ENCODE measurements around the gene SIMC1. TPM values are rescaled to one million over a fixed set of nuclear protein-coding genes. Genes with fewer than 3 reads are reported as not detected.

The SIMC1 gene
- total RNA-seq, 1 experiment from 2014 or later = 17.7 TPM

- H3K27ac ChIP-seq (ENCODE audit: insufficient read length, low read depth, low read length) = no peak within 1 kb of the TSS
- H3K27me3 ChIP-seq (ENCODE audit: insufficient read depth, low read length) = peaks cover 11% of the 10 kb centered on the region; the same call in 1 of the 2 replicates
- peaks cover 55% of the 10 kb centered on the region for H3K27me3 Mint-ChIP-seq (ENCODE audit: low read depth)
- no peak within 1 kb of the TSS for H3K56ac ChIP-seq (ENCODE audit: insufficient read length, low read depth, low read length)
- DNase-seq = peak; percentile 43
- H3K4me1 ChIP-seq (ENCODE audit: insufficient read depth, low read length) = no peaks in the 10 kb centered on the region
- no peak within 1 kb of the TSS for H2BK20ac ChIP-seq (ENCODE audit: low read depth, low read length, poor library complexity, severe bottlenecking)
- H3T11ph ChIP-seq (ENCODE audit: low read length) = no peak within 1 kb of the TSS
- no peak within 1 kb of the TSS for H3K23ac ChIP-seq (ENCODE audit: insufficient read length, low read depth, low read length)
- peak within 1 kb of the TSS; percentile 79 for H3K4me2 ChIP-seq (ENCODE audit: insufficient read depth, insufficient read length, low read length)
- no peak within 1 kb of the TSS for H4K5ac ChIP-seq (ENCODE audit: insufficient read length, low read depth, low read length)
- peaks cover 9 to 19% (median 12%) of the 10 kb centered on the region in 3 experiments for H3K36me3 Mint-ChIP-seq (ENCODE audit: insufficient read depth in 1 of 3, low read depth in 3 of 3)
- H3K23me2 ChIP-seq (ENCODE audit: insufficient read length, low read depth, low read length, poor library complexity, severe bottlenecking) = peaks cover 23% of the 10 kb centered on the region
- no peak within 1 kb of the TSS for H2AK5ac ChIP-seq (ENCODE audit: insufficient read length, low read length)
- H2BK120ac ChIP-seq (ENCODE audit: low read depth, low read length, poor library complexity, severe bottlenecking) = no peak within 1 kb of the TSS
- no peak within 1 kb of the TSS for H3K4ac ChIP-seq (ENCODE audit: low read depth, low read length)
- no peaks in the 10 kb centered on the region for H3K79me1 ChIP-seq (ENCODE audit: insufficient read depth, low read depth, low read length, poor library complexity, severe bottlenecking)
- H2BK12ac ChIP-seq (ENCODE audit: insufficient read length, low read depth, low read length) = no peak within 1 kb of the TSS
- H3K79me2 ChIP-seq (ENCODE audit: insufficient read depth, low read length) = peaks cover 2% of the 10 kb centered on the region; the same call in 1 of the 2 replicates
- TF ChIP-seq, protein P1, sequence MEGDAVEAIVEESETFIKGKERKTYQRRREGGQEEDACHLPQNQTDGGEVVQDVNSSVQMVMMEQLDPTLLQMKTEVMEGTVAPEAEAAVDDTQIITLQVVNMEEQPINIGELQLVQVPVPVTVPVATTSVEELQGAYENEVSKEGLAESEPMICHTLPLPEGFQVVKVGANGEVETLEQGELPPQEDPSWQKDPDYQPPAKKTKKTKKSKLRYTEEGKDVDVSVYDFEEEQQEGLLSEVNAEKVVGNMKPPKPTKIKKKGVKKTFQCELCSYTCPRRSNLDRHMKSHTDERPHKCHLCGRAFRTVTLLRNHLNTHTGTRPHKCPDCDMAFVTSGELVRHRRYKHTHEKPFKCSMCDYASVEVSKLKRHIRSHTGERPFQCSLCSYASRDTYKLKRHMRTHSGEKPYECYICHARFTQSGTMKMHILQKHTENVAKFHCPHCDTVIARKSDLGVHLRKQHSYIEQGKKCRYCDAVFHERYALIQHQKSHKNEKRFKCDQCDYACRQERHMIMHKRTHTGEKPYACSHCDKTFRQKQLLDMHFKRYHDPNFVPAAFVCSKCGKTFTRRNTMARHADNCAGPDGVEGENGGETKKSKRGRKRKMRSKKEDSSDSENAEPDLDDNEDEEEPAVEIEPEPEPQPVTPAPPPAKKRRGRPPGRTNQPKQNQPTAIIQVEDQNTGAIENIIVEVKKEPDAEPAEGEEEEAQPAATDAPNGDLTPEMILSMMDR (conservative IDR thresholded peaks at IDR 0.05) = no peak
- peaks cover 10 to 12% of the 10 kb centered on the region in 2 experiments for H3K4me1 Mint-ChIP-seq
- WGBS (ENCODE audit: extremely low coverage, insufficient read length, low lambda C conversion rate) = no CpG with 5 or more reads among the region's 108 CpGs
- H3K9me3 ChIP-seq (ENCODE audit: control insufficient read depth, low read depth, low read length) = no peaks in the 10 kb centered on the region
- H4K91ac ChIP-seq (ENCODE audit: insufficient read length, low read depth, low read length) = no peak within 1 kb of the TSS
- no peak within 1 kb of the TSS for H3K27ac Mint-ChIP-seq
- no peak within 1 kb of the TSS for H4K8ac ChIP-seq (replicated peaks; ENCODE audit: insufficient read length, low read depth, low read length)
- H3K14ac ChIP-seq (ENCODE audit: insufficient read depth, low read length) = peak within 1 kb of the TSS; percentile 73
- H2BK5ac ChIP-seq (ENCODE audit: insufficient read length, low read length) = no peak within 1 kb of the TSS
- no peak within 1 kb of the TSS for H2AFZ ChIP-seq (ENCODE audit: low read length)
- H3K4me3 Mint-ChIP-seq = peak within 1 kb of the TSS; percentile 64 to 82
- H4K20me1 ChIP-seq (ENCODE audit: control insufficient read depth, insufficient read depth, insufficient read length) = no peaks in the 10 kb centered on the region
- no peak within 1 kb of the TSS for H3K18ac ChIP-seq (ENCODE audit: insufficient read length, low read depth, low read length)
- H3K9me3 Mint-ChIP-seq = no peaks in the 10 kb centered on the region
- no peak within 1 kb of the TSS for H2BK15ac ChIP-seq (ENCODE audit: low read depth, low read length)
- H3K9ac ChIP-seq (ENCODE audit: extremely low read depth, insufficient read length, low read length) = peak within 1 kb of the TSS; percentile 56
These were observed 127.4 kb downstream of the SIMC1 start, which contains the start of gene ARL10 for GRCh38 chr5:176365351-176366231. Gene ARL10, plus strand, starts transcription at chr5:176365487. Its CDS starts 77 bp downstream, at chr5:176365564.
